PFSK-1 (cell line): ENCODE results near the gene GPR42. TPM values are rescaled to one million over a fixed set of nuclear protein-coding genes. Genes with fewer than 3 reads are reported as not detected.

Source experiments
- FOXP2 ChIP-seq: optimal IDR thresholded peaks from 2 replicates; pipeline ENCODE3; 2011; ENCODE audit warnings: borderline replicate concordance, control low read depth, inconsistent platforms; ENCODE audit not compliant: insufficient read depth; ENCODE audit errors: extremely low read length, extremely low read depth
- POLR2AphosphoS5 ChIP-seq: IDR thresholded peaks from 2 replicates; pipeline ENCODE4 v1.6.1; 2012; ENCODE audit warnings: low read depth, mild to moderate bottlenecking, control low read depth, low read length, moderate library complexity
- SIN3A ChIP-seq: IDR thresholded peaks from 2 replicates; pipeline ENCODE4 v1.6.1; 2012; ENCODE audit warnings: mild to moderate bottlenecking, low read length, moderate library complexity, borderline replicate concordance; ENCODE audit not compliant: insufficient read depth
- TAF1 ChIP-seq: IDR thresholded peaks from 2 replicates; pipeline ENCODE4 v1.6.1; 2012; ENCODE audit warnings: low read length, control low read depth, borderline replicate concordance; ENCODE audit not compliant: insufficient read depth
- polyA plus RNA-seq: library from polyadenylated mRNA; unstranded; fragments of >200 nt; gene quantifications from one replicate; pipeline ENCODE4 v1.2.1, GENCODE V29; 2012; ENCODE audit warnings: low read depth, missing spikeins; ENCODE audit not compliant: insufficient read length
- TF ChIP-seq, protein P1 (sequence below), 2 experiments: IDR thresholded peaks; 2 replicates each; pipeline versions ENCODE4 v1.6.1 to v1.8.0; 2011 to 2012; ENCODE audit warnings: low read depth in 2 of 2, low read length in 2 of 2, control low read depth in 1 of 2, inconsistent platforms in 1 of 2, mild to moderate bottlenecking in 1 of 2, moderate library complexity in 1 of 2; ENCODE audit not compliant: insufficient read depth in 1 of 2

The GPR42 gene, protein sequence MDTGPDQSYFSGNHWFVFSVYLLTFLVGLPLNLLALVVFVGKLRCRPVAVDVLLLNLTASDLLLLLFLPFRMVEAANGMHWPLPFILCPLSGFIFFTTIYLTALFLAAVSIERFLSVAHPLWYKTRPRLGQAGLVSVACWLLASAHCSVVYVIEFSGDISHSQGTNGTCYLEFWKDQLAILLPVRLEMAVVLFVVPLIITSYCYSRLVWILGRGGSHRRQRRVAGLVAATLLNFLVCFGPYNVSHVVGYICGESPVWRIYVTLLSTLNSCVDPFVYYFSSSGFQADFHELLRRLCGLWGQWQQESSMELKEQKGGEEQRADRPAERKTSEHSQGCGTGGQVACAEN
- polyA plus RNA-seq = not detected

DNA sequence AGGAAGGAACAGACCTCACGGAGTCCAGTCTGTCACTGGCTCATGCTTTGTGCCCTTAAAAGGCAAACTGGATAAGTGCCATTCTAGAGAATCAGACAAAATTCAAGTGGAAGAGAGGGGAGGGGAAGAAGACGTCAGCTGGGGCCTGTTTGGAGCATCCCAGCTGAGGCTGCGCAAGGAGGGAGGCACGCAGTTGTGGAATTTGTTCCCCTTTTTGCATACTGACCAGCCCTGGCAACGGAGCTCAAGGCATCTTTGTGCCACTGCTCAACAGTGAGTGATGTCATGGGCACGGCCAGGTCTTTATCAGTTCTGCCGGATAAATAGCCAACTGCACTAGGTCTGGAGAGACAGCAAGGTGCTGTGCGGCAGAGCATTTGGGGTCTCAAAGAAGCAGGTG is at the start of gene GPR42:
Gene GPR42, plus strand, starts transcription at position 347 of the 400 bp plus-strand sequence. CDS start 292 bp downstream, outside the sequence.
- TF ChIP-seq SIN3A (no peak), FOXP2 (no peak), POLR2AphosphoS5 (no peak), TAF1 (no peak)
- TF ChIP-seq, protein P1, sequence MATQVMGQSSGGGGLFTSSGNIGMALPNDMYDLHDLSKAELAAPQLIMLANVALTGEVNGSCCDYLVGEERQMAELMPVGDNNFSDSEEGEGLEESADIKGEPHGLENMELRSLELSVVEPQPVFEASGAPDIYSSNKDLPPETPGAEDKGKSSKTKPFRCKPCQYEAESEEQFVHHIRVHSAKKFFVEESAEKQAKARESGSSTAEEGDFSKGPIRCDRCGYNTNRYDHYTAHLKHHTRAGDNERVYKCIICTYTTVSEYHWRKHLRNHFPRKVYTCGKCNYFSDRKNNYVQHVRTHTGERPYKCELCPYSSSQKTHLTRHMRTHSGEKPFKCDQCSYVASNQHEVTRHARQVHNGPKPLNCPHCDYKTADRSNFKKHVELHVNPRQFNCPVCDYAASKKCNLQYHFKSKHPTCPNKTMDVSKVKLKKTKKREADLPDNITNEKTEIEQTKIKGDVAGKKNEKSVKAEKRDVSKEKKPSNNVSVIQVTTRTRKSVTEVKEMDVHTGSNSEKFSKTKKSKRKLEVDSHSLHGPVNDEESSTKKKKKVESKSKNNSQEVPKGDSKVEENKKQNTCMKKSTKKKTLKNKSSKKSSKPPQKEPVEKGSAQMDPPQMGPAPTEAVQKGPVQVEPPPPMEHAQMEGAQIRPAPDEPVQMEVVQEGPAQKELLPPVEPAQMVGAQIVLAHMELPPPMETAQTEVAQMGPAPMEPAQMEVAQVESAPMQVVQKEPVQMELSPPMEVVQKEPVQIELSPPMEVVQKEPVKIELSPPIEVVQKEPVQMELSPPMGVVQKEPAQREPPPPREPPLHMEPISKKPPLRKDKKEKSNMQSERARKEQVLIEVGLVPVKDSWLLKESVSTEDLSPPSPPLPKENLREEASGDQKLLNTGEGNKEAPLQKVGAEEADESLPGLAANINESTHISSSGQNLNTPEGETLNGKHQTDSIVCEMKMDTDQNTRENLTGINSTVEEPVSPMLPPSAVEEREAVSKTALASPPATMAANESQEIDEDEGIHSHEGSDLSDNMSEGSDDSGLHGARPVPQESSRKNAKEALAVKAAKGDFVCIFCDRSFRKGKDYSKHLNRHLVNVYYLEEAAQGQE (IDR thresholded peaks at IDR 0.05; ENCODE audit: insufficient read depth in 1 of 2, low read depth in 2 of 2, low read length in 2 of 2) = no peak

- TF ChIP-seq TAF1 = no peak
- no peak for TF ChIP-seq FOXP2
- TF ChIP-seq SIN3A = no peak
- TF ChIP-seq POLR2AphosphoS5 = no peak
- TF ChIP-seq, protein P1 (IDR thresholded peaks at IDR 0.05; ENCODE audit: insufficient read depth in 1 of 2, low read depth in 2 of 2, low read length in 2 of 2) = no peak
Measured at GRCh38 chr19:35321291-35321690, 49.6 kb upstream of the GPR42 start.

DNA sequence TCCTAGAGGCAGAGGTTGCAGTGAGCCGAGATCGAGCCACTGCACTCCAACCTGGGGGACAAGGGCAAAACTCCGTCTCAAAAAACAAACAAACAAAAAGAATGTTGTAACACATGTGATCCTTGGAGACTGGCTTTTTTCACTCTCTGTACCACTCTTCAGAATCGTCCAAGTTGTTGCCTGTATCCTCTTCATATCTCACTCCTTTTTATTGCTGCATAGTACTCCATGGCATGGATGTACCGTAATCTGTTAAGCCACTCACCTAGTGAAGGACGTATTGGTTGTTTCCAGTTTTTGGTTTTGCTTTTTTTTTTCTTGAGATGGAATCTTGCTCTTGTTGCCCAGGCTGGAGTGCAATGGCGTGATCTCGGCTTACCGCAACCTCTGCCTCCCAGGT is 48.9 kb upstream of the GPR42 start:
- no peak for TF ChIP-seq TAF1

DNA sequence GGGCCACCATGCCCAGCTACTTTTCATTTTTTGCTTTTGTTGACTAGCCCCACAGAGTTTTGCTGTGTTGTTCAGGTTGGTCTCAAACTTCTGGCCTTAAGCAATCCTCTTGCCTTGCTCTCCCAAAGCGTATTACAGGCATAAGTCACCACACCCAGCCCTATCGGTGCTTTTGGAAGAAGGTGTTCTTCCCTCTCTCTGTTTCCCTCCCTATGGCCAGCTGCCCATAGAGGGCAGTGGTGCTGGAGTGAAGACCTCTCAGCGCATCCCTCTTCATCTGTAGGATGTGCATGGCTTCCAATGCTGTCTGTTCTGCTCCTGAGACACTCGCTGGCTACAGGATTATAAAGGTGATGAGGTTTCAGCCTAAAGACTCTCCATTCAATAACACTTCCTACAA is 43.2 kb upstream of the GPR42 start:
- no peak for TF ChIP-seq POLR2AphosphoS5
- TF ChIP-seq FOXP2 = no peak

GRCh38 chr19:35328851-35329285 is 42.0 kb upstream of the GPR42 start, which contains the start of gene CD22:
TSS of gene CD22 (plus strand) at chr19:35329187. CDS start at chr19:35332041, 2,854 bp downstream.
- no peak for TF ChIP-seq SIN3A
- TF ChIP-seq FOXP2 = no peak
- TF ChIP-seq POLR2AphosphoS5 = no peak
- TF ChIP-seq, protein P1 (IDR thresholded peaks at IDR 0.05; ENCODE audit: insufficient read depth in 1 of 2, low read depth in 2 of 2, low read length in 2 of 2) = no peak
- no peak for TF ChIP-seq TAF1

- TF ChIP-seq TAF1 (no peak), POLR2AphosphoS5 (no peak), FOXP2 (no peak), SIN3A (no peak)
- TF ChIP-seq, protein P1 (IDR thresholded peaks at IDR 0.05; ENCODE audit: insufficient read depth in 1 of 2, low read depth in 2 of 2, low read length in 2 of 2) = no peak
Measured at GRCh38 chr19:35329323-35329722, 41.5 kb upstream of the GPR42 start.
